HG03565 (cell line): Measurements from ENCODE around the gene CCL22.
A peak's percentile ranks its signal among the peaks of the same experiment; 100 is the strongest.

ENCODE experiments used
- ATAC-seq: cut with Tn5 transposase; IDR thresholded peaks from one replicate; pipeline ENCODE4 v1.9.1; 2021; ENCODE audit warnings: mild to moderate bottlenecking, moderate library complexity; ENCODE audit not compliant: unreplicated experiment

Gene CCL22

GRCh38 chr16:57345666-57346204 is 12.8 kb upstream of the CCL22 start:
- ATAC-seq: no peak

GRCh38 chr16:57347858-57348257 is 10.7 kb upstream of the CCL22 start:
- ATAC-seq: no peak

GRCh38 chr16:57348327-57348726 is 10.3 kb upstream of the CCL22 start:
- ATAC-seq: no peak

- peak; percentile 88 for ATAC-seq
Measured at GRCh38 chr16:57349212-57350031, 9.2 kb upstream of the CCL22 start.

- ATAC-seq: no peak
Measured at GRCh38 chr16:57352636-57353047, 5.9 kb upstream of the CCL22 start.

- no peak for ATAC-seq
Measured at GRCh38 chr16:57354311-57354710, 4.3 kb upstream of the CCL22 start.

GRCh38 chr16:57355898-57356414 is 2.6 kb upstream of the CCL22 start:
- ATAC-seq: no peak

- ATAC-seq: no peak
Measured at GRCh38 chr16:57356547-57356946, 2.0 kb upstream of the CCL22 start.

- ATAC-seq: no peak
Measured at GRCh38 chr16:57357330-57358085, 1.1 kb upstream of the CCL22 start.

GRCh38 chr16:57358086-57358420 is 530 bp upstream of the CCL22 start:
- no peak for ATAC-seq

- ATAC-seq: no peak
Measured at GRCh38 chr16:57360321-57360935, 1.8 kb downstream of the CCL22 start.

- ATAC-seq: no peak
Measured at GRCh38 chr16:57361404-57361803, 2.8 kb downstream of the CCL22 start.

GRCh38 chr16:57364143-57364542 is 5.6 kb downstream of the CCL22 start:
- ATAC-seq: no peak

- no peak for ATAC-seq
Measured at GRCh38 chr16:57366544-57367040, 8.0 kb downstream of the CCL22 start.

GRCh38 chr16:57367116-57367752 is 8.7 kb downstream of the CCL22 start:
- ATAC-seq: no peak

GRCh38 chr16:57371494-57372371 is 13.2 kb downstream of the CCL22 start:
- ATAC-seq: no peak

- ATAC-seq: no peak
Measured at GRCh38 chr16:57372372-57373116, 14.0 kb downstream of the CCL22 start, which contains the start of gene CX3CL1. CX3CL1 (plus strand) TSS chr16:57372490; CDS start chr16:57372569, 79 bp downstream.

GRCh38 chr16:57373117-57373947 is 14.7 kb downstream of the CCL22 start:
- ATAC-seq: no peak
